HEK293T (cell line): ENCODE data around the gene NPHP4.

Experiments
- CTCF ChIA-PET: fragments of 350-600 bp; formaldehyde crosslinking; extraction: SDS; loops from one replicate; lab custom pipeline; 2021; ENCODE audit warnings: antibody characterized with exemption, inconsistent platforms; lab: Yijun Ruan, JAX
- POLR2A ChIA-PET: fragments of 350-600 bp; formaldehyde crosslinking; extraction: SDS; loops from one replicate; lab custom pipeline; 2020; ENCODE audit warnings: antibody characterized with exemption, inconsistent platforms; lab: Yijun Ruan, JAX
- DNase-seq: peaks from one replicate; pipeline ENCODE4 v3.0.0; 2012; ENCODE audit warnings: mixed read lengths; ENCODE audit errors: extremely low spot score
- ARNT ChIP-seq: fragments of 450-650 bp; IDR thresholded peaks from 2 replicates; pipeline ENCODE4 v1.6.1; 2017; ENCODE audit warnings: mild to moderate bottlenecking
- BHLHE40 ChIP-seq: fragments of 450-650 bp; IDR thresholded peaks from 2 replicates; pipeline ENCODE4 v1.6.1; 2016; ENCODE audit warnings: mild to moderate bottlenecking, moderate library complexity, borderline replicate concordance
- CTBP1 ChIP-seq: fragments of 450-650 bp; IDR thresholded peaks from 2 replicates; pipeline ENCODE4 v1.6.1; 2016; ENCODE audit warnings: borderline replicate concordance
- ELF4 ChIP-seq: fragments of 450-650 bp; IDR thresholded peaks from 2 replicates; pipeline ENCODE4 v1.6.1; 2017; ENCODE audit warnings: antibody characterized with exemption
- FOXA1 ChIP-seq: fragments of 450-650 bp; IDR thresholded peaks from 2 replicates; pipeline ENCODE4 v1.6.1; 2016; ENCODE audit warnings: mild to moderate bottlenecking
- FOXK2 ChIP-seq: fragments of 450-650 bp; IDR thresholded peaks from 2 replicates; pipeline ENCODE4 v1.6.1; 2016; ENCODE audit warnings: mild to moderate bottlenecking
- FOXM1 ChIP-seq: fragments of 450-650 bp; IDR thresholded peaks from 2 replicates; pipeline ENCODE4 v1.6.1; 2017; ENCODE audit warnings: mild to moderate bottlenecking, borderline replicate concordance
- HDGF ChIP-seq: fragments of 450-650 bp; IDR thresholded peaks from 2 replicates; pipeline ENCODE4 v1.6.1; 2017; ENCODE audit warnings: antibody characterized with exemption, borderline replicate concordance
- L3MBTL2 ChIP-seq: fragments of 450-650 bp; conservative IDR thresholded peaks from 2 replicates; pipeline ENCODE4 v1.6.1; 2016; ENCODE audit warnings: mild to moderate bottlenecking
- LEF1 ChIP-seq: fragments of 450-650 bp; IDR thresholded peaks from 2 replicates; pipeline ENCODE4 v1.6.1; 2017; ENCODE audit warnings: mild to moderate bottlenecking, borderline replicate concordance
- NFRKB ChIP-seq: fragments of 450-650 bp; IDR thresholded peaks from 2 replicates; pipeline ENCODE4 v1.6.1; 2016; ENCODE audit warnings: mild to moderate bottlenecking, moderate library complexity
- SP1 ChIP-seq: fragments of 450-650 bp; IDR thresholded peaks from 2 replicates; pipeline ENCODE4 v1.6.1; 2017
- SUZ12 ChIP-seq: fragments of 450-650 bp; IDR thresholded peaks from 2 replicates; pipeline ENCODE4 v1.6.1; 2016; ENCODE audit warnings: mild to moderate bottlenecking
- TARDBP ChIP-seq: fragments of 450-650 bp; IDR thresholded peaks from 2 replicates; pipeline ENCODE4 v1.6.1; 2016
- ZNF384 ChIP-seq: fragments of 450-650 bp; IDR thresholded peaks from 2 replicates; pipeline ENCODE4 v1.6.1; 2016
- TF ChIP-seq, protein P1 (sequence below): fragments of 450-650 bp; IDR thresholded peaks from 2 replicates; pipeline ENCODE4 v1.6.1; 2016

NPHP4 gene

DNA sequence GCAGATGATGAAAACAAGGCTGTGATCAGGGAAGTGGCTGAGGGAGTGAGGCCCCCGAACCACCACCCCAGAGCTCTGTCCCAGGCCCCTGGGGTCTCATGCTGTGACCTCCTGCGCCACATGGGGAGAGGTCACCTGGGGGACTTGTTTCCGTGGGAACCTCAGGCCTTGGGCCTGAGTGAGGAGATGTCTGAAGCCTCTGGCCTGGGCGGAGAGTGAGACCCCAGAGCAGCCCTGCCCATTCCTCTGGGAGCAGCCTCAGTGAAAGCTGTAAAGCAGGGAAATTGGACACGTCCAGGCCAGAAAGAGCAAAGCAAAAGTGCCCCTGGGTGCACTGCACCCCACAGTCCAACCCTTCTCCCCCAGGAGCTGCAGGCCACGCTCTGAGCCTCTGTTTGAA is 16.5 kb upstream of the NPHP4 start:
- DNase-seq: no peak
- POLR2A ChIA-PET: no interaction called here
- no peak for TF ChIP-seq ZNF384
- no peak for TF ChIP-seq TARDBP
- TF ChIP-seq BHLHE40: no peak
- TF ChIP-seq LEF1: no peak
- no peak for TF ChIP-seq FOXK2
- TF ChIP-seq, protein P1, sequence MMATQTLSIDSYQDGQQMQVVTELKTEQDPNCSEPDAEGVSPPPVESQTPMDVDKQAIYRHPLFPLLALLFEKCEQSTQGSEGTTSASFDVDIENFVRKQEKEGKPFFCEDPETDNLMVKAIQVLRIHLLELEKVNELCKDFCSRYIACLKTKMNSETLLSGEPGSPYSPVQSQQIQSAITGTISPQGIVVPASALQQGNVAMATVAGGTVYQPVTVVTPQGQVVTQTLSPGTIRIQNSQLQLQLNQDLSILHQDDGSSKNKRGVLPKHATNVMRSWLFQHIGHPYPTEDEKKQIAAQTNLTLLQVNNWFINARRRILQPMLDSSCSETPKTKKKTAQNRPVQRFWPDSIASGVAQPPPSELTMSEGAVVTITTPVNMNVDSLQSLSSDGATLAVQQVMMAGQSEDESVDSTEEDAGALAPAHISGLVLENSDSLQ: no peak
- TF ChIP-seq L3MBTL2: no peak
- TF ChIP-seq FOXA1: no peak
- no peak for TF ChIP-seq ARNT
- CTCF ChIA-PET: interaction anchor here (1.6 kb wide), 1 partner anchor 26 kb away, joined by 4 read pairs; no protein-coding TSS in a partner anchor

DNA sequence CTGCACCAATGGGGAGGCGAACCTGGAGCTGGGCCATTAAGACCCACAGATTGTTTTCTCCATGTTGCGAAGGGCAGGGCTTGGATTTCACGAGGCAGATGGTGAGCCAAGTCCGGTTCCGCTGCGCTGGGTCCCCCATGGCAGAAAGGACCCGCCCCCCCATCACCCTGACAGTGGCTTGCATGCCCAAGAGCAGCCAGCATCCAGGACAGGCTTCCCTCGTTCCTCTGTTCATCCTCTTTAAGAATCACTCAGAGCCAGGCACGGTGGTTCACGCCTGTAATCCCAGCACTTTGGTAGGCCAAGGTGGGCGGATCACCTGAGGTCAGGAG is 15.8 kb upstream of the NPHP4 start:
- no peak for DNase-seq
- ChIA-PET POLR2A (no interaction called here), CTCF (interaction anchor here (0.6 to 1.6 kb wide), 2 partner anchors 27 to 210 kb away, joined by 3 to 4 read pairs; no protein-coding TSS in a partner anchor)
- no peak for TF ChIP-seq TARDBP
- TF ChIP-seq SUZ12: no peak
- no peak for TF ChIP-seq FOXK2
- TF ChIP-seq CTBP1: no peak
- TF ChIP-seq HDGF: no peak
- TF ChIP-seq L3MBTL2: no peak
- no peak for TF ChIP-seq LEF1
- TF ChIP-seq NFRKB: no peak
- TF ChIP-seq BHLHE40: no peak

DNA sequence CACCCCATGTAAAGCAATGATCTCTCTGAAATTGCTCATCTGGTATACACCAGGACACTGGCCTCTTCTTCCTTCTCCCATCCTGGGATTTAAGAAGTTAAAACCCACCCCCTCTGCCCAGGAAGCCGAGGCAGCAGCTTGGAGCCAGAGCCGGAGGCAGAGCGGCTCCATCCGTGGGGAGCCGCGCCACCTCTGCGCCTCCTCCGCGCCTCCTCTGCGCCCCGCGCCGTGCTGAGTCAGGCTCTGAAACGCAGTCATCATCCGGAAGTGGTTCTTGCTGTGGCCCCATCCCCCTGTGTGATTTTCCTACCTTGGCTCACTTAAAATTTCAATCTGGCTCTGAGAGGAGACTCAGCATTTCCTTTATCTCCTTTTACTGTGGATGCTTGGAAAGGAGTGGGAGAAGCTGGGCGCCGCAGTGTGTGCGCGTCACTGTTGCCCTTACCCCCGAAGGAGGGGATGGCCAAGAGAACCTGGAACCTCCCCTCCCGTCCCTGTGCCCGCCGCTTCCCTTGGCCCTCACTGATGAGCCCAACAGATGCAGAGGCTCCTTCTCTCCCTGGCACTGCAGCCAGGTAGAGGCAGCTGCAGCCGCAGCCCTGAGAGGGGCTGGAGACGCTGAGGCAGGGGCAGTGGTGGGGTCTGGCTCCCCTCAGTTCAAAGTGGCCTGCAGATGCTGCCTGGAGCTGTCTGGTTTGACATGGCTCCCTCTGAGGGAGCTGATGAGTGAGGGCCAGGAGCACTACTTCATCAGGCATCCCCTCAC is 15.3 kb upstream of the NPHP4 start:
- no peak for TF ChIP-seq HDGF
- no peak for TF ChIP-seq BHLHE40
- TF ChIP-seq NFRKB: no peak
- TF ChIP-seq SUZ12: no peak
- no peak for TF ChIP-seq TARDBP
- TF ChIP-seq L3MBTL2: no peak
- TF ChIP-seq, protein P1: no peak
- no peak for TF ChIP-seq FOXK2
- no peak for TF ChIP-seq ELF4
- no peak for TF ChIP-seq CTBP1
- no peak for TF ChIP-seq ARNT
- TF ChIP-seq SP1: no peak
- TF ChIP-seq FOXA1: no peak
- TF ChIP-seq FOXM1: no peak
- no peak for TF ChIP-seq ZNF384
- TF ChIP-seq LEF1: no peak
- ChIA-PET POLR2A (no interaction called here), CTCF (interaction anchor here (0.6 to 1.6 kb wide), 2 partner anchors 27 to 211 kb away, joined by 3 to 4 read pairs; no protein-coding TSS in a partner anchor)
- DNase-seq: no peak

DNA sequence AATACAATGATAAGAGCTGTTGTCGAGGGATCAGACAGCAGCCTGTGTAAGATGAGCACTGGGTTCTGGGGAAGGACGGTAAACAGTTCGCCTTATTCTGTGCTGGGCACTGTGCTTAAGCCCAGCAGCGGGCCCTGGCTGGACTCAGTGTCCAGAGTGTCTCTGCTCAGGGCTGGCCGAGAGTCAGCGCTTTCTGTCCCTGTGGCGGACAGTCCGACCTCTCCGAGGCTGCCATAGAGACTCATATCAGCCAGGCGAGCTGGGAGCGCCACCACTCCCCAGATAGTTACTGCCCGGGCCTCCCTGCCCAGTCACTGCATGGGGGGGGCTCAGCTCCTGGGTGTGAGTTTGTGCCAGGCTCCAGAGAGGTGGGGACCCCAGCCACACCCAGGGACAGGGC is 14.7 kb upstream of the NPHP4 start:
- no peak for DNase-seq
- POLR2A ChIA-PET: no interaction called here
- CTCF ChIA-PET: no interaction called here
- no peak for TF ChIP-seq NFRKB
- TF ChIP-seq BHLHE40: no peak
- TF ChIP-seq TARDBP: no peak
- no peak for TF ChIP-seq ARNT
- TF ChIP-seq ELF4: no peak
- TF ChIP-seq FOXK2: no peak
- TF ChIP-seq, protein P1: no peak
- no peak for TF ChIP-seq FOXA1
- TF ChIP-seq SP1: no peak
- no peak for TF ChIP-seq L3MBTL2
- TF ChIP-seq LEF1: no peak
- TF ChIP-seq CTBP1: no peak
- no peak for TF ChIP-seq HDGF
- TF ChIP-seq FOXM1: no peak
- no peak for TF ChIP-seq ZNF384
- TF ChIP-seq SUZ12: no peak

DNA sequence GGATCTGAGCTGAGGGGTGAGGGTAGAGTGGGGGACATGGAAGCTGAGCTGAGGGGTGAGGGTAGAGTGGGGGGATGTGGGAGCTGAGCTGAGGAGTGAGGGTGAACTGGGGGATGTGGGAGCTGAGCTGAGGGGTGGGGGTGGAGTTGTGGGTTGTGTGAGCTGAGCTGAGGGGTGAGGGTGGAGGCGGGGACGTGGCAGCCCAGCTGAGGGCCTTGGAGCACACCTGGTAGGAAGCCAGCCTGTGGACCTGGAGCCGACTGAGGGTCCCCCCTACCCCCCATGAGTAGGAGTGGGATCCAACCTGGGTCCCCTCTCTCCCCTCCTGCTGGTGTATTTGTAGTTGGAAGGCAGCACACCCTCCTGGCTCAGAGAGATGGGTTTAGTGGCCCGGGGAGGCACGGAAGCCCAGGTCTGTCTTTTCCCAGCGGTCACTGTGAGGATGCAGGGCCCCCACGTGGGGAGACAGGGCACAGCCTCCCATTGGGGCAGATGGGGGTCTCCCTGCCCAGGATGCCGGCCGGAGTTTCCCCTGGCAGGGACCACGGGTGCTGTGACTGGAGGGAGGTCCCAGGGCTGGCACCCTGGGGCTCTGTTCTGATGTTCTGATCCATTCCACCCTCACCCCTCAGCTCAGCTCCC is 13.2 kb upstream of the NPHP4 start:
- DNase-seq: no peak
- ChIA-PET CTCF (interaction anchor here (0.9 kb wide), 1 partner anchor 11 kb away, joined by 3 read pairs; no protein-coding TSS in a partner anchor), POLR2A (no interaction called here)
- TF ChIP-seq SUZ12 (no peak), L3MBTL2 (no peak)
